Activated CD4-positive, CD25-positive, alpha-beta regulatory T cell treated with anti-CD3 and anti-CD28 coated beads, Interleukin-2, amount 50 U/mL, for 24 hours (primary cell): Measurements from ENCODE around the gene RNF146.
"Not testable (repeated sequence)": the region's sequence is repeated elsewhere in the genome, so short reads cannot be mapped to it uniquely, and the experiment has no call there.

Experiments
- ATAC-seq, 2 donors: fragments of 150-1000 bp; cut with Tn5 transposase; one replicate each; pipeline ENCODE4 v1.10.0; 2021; ENCODE audit warnings: mild to moderate bottlenecking in 1 of 2, moderate library complexity in 1 of 2

Gene RNF146

GRCh38 chr6:127288705-127289104, 22.0 kb downstream of the RNF146 start:
- ATAC-seq: no peak

- no peak for ATAC-seq
Measured at GRCh38 chr6:127289934-127290333, 23.3 kb downstream of the RNF146 start.

DNA sequence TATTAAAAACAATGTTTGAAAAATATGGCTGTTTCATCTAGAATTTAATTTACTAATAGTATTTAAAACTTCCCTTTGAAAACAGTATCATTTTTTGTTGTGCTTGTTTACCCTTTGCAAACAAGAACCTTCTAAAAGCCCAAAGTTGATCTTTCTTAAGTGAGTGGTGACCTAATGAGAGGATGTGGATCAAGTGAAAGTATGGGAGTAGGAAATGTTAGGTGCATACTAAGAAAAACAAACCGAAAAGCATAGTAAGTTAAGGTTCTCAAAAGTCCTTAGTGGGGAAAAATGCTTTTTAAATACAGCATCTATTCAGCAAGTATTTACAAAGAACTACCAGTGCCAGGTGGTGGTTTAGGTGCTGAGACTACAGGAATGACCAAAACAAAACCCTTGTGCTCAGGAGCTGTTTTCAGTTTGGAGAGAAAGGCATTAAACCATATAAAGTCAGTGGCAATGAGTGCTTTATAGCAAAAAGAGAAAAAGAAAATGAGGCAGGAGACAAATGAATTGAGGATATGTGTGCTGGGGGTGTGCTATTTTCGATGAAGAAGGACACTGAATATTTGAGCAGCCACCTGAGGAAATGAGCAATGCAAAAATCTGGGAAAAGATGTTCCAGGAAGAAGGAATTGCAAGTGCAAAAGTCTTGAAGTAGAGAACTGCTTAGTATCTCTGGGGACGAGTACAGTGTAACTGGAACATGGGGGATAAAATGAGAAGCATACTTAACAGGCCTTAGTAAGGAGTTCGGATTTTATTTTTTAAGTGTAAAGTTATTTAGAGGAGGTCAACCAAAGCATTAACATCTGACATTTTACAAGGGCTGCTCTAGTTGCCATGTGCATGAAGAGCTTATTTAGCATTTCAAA, 24.0 kb downstream of the RNF146 start:
- no peak for ATAC-seq

- peak; percentile 83 to 88 for ATAC-seq
Measured at GRCh38 chr6:127291495-127291894, 24.8 kb downstream of the RNF146 start.

GRCh38 chr6:127297502-127298070, 30.9 kb downstream of the RNF146 start:
- ATAC-seq: no peak

GRCh38 chr6:127298475-127298874, 31.8 kb downstream of the RNF146 start:
- peak; percentile 26 to 67 for ATAC-seq

DNA sequence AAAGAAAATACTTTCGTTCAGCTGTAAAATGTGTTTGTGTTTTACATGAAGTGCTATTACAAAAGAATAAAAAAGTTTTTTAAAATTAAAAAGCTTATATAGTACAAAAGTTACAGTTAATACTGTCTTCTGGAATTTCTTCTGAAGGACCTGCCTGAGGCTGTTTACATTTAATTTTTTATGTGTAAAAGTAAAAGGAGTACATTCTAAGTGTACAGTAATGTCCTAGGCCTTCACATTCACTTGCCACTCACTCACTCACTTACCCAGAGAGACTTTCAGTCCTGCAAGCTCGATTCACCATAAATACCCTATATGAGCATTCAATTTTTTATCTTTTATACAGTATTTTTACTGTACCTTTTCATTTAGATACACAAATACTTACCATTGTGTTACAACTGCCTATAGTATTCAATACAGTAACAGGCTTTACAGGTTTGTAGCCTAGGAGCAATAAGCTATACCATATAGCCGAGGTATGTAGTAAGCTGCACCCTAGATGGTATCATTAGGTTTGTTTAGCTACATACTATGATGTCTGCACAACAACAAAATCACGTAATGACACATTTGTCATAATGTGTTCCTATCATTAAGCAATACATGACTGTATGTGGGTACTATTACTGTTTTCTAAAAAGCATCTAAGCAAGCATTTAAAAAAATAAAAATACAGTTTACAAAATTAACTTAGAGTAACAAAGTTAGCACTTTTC, 33.0 kb downstream of the RNF146 start:
- ATAC-seq: no peak

- ATAC-seq: no peak
Measured at GRCh38 chr6:127300411-127300810, 33.7 kb downstream of the RNF146 start.

DNA sequence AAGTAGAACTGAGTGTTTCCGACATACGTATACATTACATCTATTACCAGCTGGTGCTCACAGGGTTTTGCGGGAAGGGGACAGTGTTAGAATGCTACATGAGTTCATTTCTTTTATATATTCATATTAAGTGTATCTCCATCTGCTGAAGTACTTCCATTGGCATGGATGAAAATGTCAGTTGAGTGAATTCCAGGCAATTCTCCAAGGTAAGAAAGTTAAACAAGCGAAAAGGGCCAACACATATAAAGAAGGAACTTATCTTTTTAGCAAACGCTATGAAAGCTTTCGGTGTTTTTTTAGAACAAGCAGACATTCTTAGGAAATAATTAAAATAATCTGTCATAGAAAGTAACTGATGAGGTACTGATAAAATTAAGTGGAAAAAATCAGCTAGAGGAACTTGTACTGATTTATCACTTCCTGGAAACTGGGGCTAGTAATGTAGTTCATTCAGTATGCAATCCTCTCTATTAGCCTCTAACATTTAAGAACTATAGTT, 34.6 kb downstream of the RNF146 start:
- peak; percentile 37 to 65 for ATAC-seq

DNA sequence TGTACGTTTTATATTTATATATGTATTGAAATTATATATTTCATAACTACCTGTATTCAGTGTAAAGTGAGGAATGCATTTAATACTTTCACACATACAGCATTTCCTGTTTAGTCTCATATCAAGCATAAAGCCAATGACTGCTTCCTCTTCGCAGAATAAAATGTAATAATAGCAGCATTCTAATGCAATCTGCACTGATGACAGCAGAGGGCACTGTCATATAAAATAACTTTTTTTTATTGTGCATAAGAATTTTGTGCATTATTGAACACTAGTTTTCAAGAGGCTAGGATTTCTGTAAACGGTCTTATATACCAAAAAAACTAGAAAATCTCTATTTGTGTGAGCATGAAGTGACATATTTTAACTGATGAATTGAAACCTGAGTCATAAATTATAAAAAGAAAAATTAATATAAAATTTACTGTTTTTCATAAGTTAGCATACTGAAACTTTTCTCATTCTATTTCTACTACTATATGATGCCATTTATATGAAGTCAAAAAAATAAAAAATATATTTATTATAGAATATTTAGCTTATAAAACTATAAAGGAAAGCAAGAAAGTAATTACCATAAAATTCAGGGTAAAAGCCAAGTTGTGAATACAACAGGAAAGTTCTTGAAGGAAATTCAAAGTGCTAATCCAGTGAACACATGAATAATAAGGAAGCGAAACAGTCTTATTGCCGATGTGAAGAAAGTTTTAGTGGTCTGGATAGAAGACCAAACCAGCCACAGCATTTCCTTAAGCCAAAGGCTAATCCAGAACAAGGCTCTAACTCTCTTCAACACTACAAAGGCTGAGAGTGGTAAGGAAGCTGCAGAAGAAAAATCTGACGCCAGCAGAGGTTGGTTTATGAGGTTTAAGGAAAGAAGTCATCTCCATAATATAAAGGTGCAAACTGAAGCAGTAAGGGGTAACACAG, 36.3 kb downstream of the RNF146 start:
- peak; percentile 38 to 39 for ATAC-seq

- no peak for ATAC-seq
Measured at GRCh38 chr6:127303917-127304316, 37.3 kb downstream of the RNF146 start.

- no peak for ATAC-seq
Measured at GRCh38 chr6:127305741-127306140, 39.1 kb downstream of the RNF146 start.

GRCh38 chr6:127317388-127318128, 50.9 kb downstream of the RNF146 start:
- ATAC-seq: peak in 1 of 2 donors; percentile 36

DNA sequence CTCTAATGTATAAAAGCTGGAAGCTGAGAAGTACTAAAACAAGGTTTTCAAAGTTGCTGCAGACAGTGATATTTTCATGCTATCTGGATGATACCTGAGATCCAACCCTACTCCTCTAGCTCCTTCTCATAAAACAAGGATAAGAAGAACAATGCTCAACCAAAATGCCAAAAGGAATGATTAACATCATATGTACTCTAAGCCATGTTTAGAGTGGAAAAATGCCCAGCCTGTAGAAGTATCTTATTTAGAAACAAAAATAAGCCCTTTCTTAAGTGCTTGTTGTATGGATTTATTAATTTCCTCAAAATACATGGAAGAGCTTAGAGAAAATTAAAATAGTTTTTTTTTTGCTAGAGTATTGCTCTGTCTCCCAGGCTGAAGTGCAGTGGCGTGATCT, 53.0 kb downstream of the RNF146 start:
- ATAC-seq: no peak

DNA sequence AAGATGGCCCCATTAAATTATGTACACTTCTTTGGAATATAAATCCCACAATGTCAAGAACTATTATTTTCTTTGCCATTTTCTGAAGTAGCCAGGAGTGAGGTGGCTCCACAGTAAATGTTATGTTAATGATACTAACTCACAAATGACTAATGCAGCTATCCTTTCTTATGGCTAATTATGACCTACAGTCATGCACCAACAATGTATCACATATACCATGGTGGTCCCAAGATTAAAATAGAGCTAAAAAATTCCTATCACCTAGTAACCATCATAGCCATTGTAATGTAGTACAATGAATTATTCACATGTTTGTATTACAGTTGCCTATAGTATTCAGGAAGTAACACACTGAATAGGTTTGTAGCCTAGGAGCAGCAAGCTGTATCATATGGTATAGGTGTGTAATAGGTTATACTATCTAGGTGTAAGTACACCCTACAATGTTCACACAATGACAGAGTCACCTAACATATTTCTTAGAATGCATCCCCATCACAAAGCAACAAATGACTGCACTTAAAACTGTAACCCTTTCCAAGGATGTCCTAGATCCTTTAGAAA, 61.5 kb downstream of the RNF146 start:
- peak in 1 of 2 donors; percentile 28 for ATAC-seq

GRCh38 chr6:127331256-127331655, 64.6 kb downstream of the RNF146 start:
- ATAC-seq: not testable (repeated sequence)

GRCh38 chr6:127332383-127332961, 65.8 kb downstream of the RNF146 start:
- ATAC-seq: no peak
